IPS-NIHi11 (cell line): Measurements from ENCODE around the gene ZNF331.

Experiments
- DNase-seq: peaks from one replicate; pipeline ENCODE4 v3.0.0; 2012; ENCODE audit warnings: mixed read lengths, low spot score

ZNF331 gene

GRCh38 chr19:53626976-53627375, 89.0 kb downstream of the ZNF331 start:
- no peak for DNase-seq
